NK-92 treated with Interleukin-12 subunit alpha and Interleukin-12 subunit beta, amount 100 ng/mL, for 24 hours (cell line): Measurements from ENCODE around the gene PHF19.
A peak's percentile ranks its signal among the peaks of the same experiment; 100 is the strongest.

ENCODE experiments used
- DNase-seq: peaks from one replicate; lab custom pipeline; 2025; lab: John Stamatoyannopoulos, UW

PHF19 gene

DNA sequence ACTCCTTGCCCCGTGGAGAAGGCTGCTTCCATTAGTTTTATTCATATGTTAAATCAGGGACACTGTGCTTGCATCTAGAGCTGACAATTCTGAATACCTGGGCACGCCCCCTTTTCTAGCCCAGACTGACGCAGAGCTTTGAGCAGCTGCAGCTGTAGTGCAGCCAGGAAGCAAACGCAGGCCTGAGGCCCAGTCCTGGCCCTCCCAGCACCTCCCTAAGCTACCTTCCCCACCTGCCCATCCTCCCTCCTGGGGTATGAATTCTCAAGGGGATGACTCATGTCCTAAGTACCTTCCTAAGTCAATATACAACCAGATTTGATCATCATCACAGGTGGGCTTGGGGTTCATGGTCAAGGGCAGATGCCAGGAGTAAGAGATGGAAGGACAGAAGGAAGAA, 3.5 kb downstream of the PHF19 start:
- DNase-seq, result no peak

DNA sequence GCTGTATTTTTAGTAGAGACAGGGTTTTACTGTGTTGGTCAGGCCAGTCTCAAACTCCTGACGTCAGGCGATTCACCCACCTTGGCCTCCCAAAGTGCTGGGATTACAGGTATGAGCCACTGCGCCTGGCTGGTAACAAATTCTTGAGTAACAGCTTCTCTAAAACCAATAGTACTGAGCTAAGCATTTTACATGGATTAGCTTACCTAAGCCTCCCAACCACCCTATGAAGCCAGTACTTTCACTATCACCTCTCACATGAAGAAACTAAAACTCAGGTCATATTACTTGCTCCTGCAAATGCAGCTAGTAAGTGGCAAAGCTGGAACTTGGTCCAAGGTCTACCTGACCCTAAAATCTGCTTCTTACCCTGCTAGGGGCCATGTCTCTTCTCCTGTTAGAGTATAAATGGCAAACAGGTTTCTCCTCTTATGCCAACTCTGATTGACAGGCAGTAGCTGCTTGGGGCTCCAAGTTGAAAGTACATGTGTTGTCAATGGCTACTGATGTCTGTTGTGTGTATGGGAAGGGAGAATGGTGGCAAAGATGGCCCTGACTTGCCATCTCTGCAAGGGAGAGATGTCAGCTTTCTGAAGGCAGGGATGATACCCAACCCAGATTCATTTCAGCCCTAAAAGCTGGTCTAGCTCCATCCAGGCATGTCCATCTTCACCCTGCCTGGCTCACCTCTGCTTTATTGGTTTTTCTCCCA, 4.0 kb downstream of the PHF19 start:
- DNase-seq, result no peak

DNA sequence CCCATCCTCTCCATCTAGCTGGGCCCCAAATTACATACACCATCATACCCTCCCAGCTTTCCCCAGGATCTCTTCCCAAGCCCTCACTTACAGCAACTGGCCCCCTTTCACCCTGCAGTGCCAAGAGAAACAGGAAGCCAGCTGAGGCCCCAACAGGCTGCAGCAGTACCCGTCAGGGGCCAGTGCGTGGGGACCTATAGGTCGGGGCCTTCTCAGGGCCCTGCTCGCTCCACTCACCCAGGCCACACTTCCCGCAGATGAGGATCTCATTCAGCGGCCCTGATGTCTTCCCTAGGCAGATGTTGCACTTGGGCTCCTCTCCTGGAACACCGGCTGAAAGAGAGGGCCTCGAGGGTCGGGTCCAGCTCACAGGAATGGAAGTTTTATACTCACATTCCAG, 6.8 kb downstream of the PHF19 start:
- DNase-seq, result no peak

DNA sequence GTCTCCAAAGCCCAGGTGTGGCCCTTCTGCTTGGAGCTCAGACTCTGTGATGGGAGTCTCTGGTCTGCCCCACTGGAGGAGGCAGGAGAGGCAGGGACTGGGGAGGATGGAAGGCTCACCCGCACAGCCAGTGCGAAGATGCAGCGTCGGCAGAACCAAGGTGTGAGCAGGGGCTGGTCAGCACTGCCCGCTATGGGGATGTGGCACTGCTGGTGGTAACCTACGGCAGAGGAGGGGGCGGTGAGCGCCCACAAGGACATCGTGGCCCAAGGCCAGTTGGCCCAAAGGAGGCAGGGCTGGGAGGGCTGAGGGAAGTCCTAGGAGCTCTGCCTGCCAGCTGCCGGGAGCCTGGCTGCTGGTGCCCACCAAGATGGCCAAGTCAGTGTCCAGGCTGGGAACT, 7.3 kb downstream of the PHF19 start:
- DNase-seq, result no peak

DNA sequence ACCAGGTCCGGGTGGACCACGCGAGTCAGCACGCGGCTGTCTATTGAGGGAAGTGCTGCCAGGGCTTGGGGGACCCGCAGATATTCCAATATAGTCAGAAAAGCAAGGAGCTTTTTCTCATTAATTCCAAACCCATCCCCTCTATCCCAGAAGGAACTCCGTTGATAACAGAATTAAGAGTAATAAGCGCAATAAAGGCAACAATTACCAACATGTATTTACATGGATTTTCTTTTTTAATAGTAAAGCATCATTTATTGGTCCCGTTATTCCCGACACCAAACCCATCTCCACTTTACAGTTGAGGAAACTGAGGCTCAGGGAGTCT, 7.7 kb downstream of the PHF19 start:
- DNase-seq, result no peak

DNA sequence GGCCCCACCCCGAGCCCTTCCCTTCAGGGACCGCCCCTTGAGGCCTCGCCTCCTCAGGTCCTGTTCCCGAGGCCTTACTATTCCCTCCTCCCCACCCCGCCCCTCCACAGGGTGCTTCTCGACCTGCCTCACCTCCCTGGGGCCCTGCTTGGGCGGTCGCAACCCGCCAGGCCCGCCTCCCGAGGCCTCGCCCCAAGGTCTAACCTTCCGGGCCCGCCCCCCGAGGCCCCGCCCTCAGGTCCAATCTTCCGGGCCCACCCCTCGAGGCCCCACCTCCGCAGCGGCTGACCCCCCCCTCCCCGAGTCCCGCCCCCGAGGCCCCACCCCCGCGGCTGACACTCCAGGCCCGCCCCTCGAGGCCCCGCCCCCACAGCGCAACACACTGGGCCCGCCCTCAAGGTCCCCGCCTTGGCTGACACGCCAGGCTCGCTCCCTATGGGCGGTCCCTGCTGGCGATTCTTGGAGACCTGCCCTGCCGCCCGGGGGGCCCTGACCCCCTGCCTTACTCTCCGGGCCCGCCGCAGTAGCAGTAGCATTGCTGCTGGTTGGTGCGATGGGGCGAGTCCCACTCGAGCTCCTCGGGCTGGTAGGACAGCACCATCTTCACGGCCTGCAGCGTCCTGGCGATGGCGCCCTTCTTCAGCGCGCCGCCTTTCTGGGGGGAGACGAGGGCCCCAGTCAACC, 8.2 kb downstream of the PHF19 start:
- DNase-seq, result peak; percentile 78

DNA sequence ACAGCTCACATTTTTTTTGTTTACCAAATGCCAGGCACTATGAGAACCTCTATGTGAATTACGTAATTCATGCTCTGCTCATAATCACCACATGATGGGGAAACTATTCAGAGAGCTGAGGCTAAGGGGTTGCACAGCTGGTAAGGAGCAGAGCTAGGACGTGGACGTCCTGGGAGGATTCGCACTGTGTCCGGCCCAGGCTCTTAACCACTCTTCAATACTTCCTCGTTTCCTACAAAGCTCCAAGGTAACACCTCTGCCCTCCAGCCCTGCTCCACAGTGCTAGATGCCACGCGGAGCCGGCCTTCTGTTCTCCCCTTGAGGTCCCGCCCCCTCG, 8.7 kb downstream of the PHF19 start:
- no peak for DNase-seq

DNA sequence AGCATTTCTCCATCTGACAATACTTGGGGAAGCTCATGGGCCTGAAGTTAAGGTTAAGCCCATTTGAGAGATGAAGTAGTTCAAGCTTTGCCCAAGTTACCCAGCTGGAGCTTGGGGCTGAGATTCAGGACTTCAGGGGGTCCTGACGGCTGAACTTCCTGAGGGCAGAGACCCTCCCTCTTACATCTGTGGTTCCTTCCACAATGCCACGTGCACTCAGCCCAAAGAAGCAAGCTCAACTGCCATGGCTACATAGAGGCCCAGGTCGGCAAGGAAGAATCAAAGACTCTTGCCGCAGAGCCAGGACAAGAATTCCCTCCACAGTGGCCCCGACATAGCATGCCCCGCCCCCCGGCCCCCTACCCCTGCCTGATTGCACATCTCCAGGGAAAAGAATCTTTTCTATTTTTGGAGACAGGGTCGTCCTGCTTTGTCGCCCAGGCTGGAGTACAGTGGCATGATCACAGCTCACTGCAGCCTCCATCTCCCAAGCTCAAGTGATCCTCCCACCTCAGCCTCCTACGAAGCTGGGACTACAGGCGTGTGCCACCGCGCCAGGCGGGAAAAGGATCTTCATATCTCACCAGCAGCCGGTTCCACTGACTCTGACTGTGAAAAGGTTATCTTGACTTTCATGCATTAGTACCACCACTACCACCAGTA, 9.2 kb downstream of the PHF19 start:
- DNase-seq, result no peak

DNA sequence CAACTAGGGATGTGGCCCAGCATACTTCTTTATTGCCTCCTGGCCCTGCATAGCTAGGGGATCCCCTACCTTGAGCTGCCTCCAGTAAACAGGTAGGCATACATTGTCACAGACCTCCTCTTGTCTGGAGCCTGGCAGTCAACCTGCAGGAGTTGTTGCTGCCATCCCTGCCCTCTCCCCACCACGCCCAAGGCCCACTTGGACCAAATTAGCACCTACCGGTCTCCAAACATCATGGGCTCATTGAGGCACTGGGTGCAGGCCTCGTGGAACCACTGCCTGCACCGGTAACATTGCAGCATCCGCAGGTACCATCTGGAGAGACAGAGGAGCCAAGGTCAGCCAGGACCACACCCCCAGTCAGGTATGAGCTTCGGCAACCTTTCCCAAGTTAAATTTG, 10.3 kb downstream of the PHF19 start:
- DNase-seq, result no peak

DNA sequence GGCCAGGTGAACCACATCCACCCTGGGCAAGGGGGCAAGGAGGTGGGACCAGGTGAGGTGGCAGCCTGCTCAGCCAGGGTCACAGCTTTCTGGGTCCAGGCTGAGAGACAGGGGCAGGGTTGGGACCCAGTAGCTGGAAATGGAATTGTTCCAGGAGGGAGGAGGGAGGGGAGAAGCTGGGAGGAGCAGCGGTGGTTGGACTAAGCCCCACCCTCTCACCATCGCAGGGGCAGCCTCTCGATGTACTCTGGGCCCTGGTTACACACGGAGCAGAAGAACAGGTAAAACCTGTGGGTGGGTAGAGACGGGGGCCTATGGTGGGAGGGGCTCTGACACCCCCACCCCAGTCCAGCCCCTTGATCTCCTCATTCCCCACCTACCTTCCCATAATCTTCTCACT, 11.2 kb downstream of the PHF19 start:
- DNase-seq, result no peak

DNA sequence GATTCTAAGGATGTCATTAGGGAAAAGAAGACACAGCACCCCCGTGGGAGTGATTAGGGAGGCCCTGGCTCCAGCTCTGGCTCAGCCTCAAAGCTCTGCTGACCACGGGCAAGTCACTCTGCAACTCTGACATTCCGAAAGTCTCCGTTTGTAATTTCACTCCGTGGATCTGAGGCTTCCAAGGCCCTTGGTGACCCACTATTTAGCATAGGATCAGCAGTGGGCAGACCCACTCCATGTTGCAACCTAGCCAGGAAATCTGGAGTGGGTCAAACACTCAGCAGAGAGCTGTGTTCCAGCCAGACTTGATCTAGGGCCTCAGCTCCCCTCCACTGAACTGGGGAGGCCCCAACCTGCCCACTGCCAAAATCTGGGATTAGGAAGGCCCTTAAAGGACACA, 11.8 kb downstream of the PHF19 start:
- DNase-seq, result no peak

DNA sequence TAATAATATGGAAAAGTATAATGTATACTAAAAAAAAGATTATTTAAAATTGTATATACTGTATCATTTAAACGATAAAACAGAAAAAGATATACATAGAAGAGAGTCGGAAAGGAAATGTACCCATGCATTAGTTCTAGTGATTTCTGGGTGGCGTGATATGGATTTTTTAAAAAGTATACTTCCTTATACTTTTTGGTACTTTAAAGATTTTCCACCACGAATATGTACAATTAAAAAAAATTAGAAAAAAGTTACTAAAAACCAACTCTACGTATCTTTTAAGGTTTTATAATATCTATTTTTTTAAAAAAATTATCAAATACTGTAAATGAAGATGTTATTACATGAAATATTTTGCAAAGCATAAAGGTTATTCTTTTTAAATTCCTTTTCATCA, 12.3 kb downstream of the PHF19 start:
- DNase-seq, result no peak

DNA sequence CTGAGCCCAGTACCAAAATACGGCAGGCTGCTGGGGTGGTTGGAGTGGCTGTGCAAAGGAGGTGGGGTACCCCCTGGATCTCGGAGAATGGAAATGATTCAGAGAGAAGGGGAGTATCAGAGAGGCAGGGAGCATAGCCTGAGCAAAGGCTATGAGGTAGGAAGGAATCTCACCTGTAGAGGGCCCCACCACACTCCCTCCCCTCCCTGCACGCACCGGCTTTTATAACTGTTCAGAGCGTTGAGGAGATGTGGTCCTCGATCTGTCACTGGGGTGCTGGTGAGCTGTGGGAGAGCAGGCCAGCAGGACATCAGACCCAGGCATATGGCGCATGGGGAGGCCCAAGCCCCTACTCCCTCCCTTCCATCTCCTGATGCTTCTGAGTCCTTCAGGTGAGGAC, 13.2 kb downstream of the PHF19 start:
- DNase-seq, result no peak

DNA sequence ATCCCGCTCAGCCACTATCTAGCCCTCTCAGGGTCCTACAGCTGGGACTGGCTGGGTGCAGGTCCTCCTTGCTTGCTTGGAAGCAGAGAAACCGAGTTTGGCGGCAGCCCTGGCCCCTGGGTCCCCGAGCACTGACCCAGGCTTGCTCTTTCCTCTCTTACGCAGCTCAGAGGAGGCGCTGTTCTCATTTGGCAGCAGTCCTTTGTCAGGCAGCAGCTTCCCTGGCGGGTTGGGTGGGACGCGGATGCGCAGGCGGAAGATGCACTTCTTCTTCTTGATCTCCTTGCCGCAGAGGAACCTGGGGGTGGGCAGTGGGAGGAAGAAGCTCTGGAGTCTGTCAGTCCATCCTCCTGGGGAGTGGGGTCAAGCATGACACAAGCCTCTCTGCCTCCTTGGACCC, 14.5 kb downstream of the PHF19 start:
- no peak for DNase-seq

DNA sequence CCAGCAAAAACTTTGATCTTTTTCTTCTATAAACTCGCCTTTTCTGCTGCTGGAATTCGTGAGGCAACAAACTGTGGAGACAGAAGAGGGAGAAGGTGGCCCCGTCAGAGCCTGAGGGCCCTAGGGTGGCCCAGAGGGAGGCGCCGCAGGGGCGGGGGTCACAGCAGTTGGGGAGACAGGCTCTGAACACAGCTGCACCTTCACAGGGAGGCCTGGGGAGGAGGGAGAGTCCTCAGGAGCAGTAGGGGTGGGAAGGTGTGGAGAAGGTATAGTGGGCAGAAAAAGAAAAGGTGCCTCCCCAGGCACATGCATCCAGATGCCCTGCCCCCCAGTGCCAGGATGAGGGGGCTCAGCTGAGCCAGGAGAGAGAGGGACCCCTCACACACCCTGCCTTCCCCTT, 15.1 kb downstream of the PHF19 start:
- DNase-seq, result no peak

DNA sequence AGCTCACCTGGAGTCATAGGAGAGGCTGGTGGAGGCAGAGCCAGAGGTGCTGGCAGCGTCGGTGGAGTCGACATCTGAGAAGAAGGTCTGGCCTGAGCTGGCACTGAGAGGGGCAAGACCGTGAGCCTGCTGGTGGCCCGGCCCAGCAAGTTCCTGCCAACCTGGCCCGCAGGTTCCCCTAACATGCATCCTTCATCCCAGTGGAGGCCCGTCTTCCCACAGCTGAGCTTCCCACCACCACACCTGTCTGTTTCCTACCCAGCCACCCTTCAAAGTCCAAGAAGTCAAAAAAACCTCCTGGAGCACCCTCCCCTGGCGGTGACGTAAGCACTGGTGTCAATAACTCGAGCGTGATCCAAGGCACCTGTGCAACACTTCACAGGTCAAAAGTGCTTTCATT, 16.9 kb downstream of the PHF19 start:
- no peak for DNase-seq

DNA sequence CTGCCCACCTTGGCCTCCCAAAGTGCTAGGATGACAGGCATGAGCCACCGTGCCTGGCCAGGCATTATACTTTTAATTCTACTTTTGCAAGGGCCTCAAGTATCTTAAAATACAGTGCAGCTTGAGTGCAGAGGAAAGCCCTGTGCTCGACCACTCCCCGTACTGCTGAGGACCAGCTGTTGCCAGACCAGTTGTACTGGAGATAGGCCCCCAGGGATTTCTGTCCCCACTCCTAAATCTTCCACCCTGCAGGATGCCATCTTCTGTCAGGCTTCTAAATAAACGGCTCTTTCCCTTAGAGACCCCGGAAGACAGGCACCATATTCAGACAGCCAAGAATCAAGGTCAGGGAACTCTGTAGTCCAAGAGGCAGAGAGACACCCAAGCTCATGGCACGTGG, 17.6 kb downstream of the PHF19 start:
- DNase-seq, result no peak

DNA sequence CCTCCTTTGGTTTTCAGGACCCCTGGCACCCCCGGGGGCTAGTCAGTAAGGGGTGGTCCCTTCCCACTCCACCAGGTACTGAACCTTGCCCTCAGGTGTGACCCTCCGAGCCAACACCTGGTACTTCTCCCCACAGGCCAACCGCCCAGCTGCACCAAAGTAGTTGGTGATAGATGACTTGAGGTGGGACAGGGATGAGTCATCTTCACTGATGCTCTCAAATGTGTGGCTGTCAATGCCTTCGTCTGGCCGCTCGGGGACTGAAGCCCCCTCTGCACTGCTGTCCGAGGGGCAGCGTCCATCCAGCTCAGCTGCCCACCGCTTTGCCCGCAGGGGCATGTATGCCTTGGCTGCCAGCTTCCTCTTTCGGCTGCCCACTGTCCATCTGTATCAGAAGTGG, 19.1 kb downstream of the PHF19 start:
- no peak for DNase-seq

DNA sequence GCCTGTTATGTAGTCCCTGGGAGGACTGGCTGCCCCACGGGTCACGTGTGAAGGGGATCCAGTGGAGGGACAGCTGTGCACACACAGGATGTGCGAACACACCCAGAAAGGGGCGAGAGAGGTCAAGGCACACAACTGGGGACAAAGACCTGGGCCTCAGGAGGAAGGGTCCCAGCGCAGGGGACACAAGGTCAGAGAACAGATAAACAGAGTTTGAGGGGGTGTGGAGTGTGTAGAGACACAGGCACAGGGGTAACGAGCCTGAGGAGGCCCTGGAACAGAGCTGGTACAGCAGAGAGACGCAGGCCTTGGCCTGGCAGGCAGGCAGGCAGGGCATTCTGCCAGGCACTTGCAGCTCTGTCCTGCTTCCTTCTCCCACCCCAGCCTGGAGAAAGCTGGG, 19.5 kb downstream of the PHF19 start:
- DNase-seq, result no peak

DNA sequence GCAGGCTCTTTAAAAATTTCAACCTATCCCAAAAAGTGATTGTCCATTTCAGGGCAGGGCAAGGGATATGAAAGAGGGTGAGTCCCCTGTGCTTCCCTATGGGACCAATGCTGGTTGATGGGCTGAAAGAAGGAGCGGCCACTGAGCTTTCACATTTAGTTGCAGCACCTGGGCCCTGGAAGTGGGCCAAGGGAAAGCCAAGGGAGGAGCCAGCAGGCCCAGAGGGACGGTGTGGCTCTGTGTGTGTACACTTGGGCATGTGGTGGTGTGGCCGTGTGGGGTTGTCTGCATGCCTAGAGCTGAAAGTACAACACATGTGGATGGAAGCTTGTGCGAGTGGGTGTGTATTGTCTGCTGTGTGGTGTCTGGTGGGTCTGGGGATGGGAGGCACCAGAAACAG, 20.3 kb downstream of the PHF19 start:
- no peak for DNase-seq

DNA sequence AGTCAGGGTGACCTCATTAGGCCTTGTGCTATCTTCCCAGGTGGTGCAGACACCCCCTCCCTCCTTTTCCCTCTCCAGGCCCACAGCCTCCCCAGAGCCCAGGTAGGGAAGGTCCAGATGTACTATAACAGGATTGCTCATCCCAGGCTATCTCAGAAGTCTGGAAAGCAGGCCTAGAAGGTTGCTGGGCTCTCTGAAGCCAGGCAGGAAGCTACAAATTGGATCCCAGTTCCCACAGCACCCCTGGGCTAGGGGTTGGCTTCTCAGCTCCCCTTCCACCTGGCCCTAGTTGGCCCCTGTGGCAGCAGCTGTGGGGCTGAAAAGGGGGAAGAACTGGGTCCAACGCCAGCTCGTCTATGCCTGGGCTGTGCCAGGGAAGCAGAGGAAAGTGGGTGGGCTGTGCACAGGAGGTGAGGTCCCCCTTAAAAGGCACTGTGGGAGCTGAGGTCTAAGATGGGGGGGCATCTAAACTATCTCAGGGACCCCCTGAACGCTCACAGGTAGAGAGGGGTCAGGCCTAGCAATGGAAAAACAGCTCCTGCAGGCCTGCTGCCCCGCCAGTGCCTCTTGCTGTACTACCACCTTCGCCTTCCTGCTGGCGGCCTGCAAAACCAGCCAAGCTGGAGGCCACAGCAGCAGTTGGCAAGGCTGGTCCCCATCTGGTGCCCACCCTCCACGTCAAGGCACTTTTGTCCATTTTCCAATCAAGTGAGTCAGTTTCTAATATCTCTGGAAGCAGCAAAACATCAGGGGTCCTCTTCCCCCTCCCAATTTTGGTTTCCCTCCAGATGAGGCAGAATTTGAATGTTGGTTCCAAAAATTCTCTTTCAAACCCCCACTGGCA, 20.9 kb downstream of the PHF19 start:
- no peak for DNase-seq

DNA sequence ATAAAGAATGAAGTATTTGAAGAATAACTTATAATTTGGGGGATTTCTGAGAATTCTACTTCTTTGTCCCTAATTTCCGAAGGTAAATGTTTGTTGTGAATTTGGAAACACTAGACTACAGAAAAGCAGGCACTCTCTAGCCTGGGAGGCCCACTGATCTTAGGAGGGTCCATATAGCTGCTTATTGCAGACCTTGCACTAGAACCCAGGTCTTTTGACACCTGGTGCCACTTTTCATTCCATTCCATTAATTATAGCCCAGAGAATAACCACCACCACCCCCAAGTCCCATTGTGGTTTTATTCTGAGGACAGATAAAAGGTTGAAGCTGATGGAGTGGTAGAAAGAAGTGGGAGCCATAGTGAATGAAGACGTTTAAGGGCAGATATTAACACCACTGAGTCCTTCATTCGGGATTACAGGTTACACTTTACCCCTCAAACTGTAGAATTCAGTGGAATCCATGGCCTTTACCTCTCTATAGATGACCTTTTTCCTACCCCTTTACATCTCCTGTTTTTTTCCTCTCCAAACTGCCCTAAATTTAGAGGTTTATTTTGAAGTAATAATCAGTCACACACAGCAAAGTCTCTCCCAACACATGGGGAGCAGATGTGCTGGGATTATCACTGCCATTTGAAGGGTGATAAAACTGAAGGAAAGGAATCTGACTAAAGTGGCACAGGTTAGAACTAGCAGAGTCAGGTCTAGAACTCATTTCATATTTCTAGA, 22.2 kb downstream of the PHF19 start:
- DNase-seq, result no peak
